Endometrium (tissue), 2 donors: ENCODE data around the gene XIAP.
"Not testable (repeated sequence)": the region's sequence is repeated elsewhere in the genome, so short reads cannot be mapped to it uniquely, and the experiment has no call there.

Experiments
- FAIRE-seq: peaks from 2 replicates; lab custom pipeline; 2012; peaks lifted over from hg19 to GRCh38; lab: Jason Lieb, UNC
- donor health status: control.
- donor health status: control.

Gene XIAP

DNA sequence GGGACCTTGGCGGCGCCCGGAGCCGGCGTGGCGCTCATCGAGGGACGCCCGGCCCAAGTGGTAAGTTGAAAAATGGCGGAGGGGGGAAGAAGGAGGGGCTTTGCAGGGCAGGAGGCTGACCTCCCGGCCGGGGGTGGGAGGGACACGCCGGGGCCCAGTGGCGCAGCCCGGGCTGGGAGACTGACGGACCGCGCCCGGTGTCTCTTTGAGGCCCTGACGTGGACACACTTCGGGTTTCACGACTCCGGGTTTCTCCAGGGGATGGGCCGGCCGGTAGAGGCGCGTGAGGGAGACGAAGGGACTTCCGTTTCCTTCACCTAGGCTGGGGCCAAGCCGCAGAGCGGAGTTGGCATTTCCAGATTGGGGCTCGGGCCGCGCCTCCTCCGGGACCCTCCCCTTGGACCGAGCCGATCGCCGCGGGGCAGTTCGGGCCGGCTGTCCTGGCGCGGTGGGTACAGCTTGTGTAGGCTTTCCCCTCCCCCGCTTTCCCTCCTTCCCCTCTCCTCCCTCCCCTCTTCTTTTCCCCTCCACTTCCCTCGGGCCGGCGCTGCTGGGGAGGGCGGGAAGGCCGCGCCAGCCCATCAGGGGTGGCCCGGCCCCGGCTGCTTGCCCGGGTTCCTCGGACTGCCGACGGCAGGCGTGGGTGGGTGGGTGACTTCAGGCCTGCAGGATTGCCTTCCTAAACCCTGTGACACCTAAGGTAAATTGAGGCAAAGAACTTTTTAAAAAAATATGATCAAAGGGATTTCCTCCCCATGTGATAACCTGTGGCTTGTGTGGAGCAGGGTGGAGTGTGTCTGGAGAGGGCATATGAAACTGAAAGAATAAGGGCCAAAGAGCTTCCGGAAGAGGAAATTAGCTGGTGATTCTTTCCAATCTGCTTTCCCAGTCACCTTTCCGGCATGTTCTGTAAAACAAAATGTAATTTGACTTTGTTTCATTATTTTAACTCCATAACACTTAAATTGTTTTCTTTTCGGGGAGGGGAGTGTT is at the start of gene XIAP:
TSS of gene XIAP (plus strand) at position 208 of the 993 bp plus-strand sequence. CDS start 25,610 bp downstream, outside the sequence.
- FAIRE-seq = no peak

DNA sequence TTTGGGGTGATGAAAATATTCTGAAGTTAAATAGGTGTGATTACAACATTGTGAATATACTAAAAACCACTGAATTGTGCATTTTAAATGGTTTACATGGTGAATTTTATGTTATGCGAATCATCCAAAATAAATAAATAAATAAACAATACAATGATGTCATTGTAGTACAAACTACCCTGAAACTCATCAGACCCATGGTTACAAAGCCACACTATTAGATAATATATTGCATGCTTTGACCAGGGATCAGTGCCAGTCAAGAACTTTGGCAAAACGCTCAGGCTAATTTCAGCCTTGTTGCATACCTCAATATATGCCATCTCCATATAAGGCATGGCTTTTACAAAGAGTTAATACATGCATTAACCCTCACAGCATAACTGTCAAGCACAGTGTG is 45.5 kb upstream of the XIAP start:
- no peak for FAIRE-seq

DNA sequence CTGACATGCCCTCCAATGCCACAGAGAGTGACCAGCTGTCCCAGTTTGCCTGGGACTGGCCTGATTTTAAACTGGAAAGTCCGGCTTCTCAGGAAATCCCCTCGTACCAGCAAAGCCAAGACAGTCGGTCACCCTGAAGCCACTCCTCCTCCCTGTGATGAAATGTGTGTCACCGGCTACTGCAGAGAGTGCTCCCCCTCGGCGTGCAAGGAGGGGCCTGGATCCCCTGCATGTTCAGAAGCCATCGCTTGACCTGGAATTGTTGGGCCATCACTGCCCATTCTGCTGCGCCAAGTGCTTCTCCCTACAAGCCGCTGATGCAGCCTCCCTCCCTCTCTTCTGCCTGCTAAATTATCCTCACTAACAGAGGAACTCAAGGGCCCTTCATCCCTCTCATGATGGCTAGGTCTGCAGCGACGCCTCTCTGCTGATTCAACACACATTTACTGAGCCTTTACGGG is 44.9 kb upstream of the XIAP start:
- FAIRE-seq = not testable (repeated sequence)

DNA sequence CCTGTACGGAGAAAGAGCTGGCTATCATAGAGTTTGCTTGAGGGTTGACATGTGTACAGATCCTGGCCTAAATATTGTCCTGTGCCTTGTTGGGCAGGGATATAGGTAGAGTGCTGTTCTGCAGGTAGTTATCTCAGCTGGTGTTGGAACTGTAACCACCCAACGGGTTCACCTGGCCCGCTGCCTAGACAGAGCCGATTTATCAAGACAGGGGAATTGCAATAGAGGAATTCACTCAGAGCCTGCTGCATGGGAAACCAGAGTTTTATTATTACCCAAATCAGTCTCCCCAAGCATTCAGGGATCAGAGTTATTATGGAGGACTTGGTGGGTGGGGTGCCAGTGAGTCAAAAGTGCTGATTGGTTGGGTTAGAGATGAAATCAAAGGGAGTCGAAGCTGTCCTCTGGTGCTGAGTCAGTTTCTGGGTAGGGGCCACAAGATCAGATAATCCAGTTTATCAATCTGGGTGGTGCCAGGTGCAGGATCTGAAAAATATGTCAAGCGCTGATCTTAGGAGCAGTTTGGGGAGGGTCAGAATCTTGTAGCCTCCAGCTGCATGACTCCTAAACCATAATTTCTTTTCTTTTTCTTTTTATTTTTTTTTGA is 42.5 kb upstream of the XIAP start:
- no peak for FAIRE-seq

GRCh38 chrX:123818243-123818642 is 41.6 kb upstream of the XIAP start:
- no peak for FAIRE-seq

- no peak for FAIRE-seq
Observed at GRCh38 chrX:123822965-123823364, 36.9 kb upstream of the XIAP start.

DNA sequence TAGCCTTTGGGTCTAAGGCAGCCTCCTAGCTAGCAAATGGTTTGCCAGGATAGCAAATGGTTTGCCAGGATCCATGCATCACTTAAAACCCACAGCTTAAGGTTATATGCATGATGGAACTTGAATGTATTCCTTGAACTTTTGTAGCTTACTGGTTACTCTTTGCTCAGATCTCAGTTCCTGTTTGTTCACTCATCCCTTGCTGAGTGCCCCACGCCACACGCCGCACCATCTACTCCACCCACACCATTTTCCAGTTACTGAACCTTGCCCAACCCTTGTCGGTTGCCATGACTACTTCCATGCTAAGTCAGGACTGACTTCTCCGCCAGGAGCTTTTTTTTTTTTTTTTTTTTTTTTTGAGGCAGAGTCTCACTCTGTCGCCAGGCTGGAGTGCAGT is 29.5 kb upstream of the XIAP start:
- FAIRE-seq = no peak

DNA sequence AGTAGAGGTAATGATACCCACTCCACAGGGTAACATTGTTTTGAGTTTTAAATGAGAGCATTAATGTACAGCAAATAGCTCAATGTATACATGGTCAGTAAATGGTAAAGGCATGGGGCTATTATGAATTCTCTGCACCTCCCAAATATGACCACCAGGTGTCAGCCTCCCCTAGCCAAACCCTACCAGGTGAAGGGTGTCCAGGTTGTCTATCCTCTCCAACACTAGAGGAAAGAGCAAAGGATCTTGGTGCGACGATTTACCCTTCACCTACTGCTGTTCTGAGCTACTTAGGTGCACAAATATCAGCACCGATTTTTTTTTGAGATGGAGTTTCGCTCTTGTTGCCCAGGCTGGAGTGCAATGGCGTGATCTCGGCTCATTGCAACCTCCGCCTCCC is 26.5 kb upstream of the XIAP start:
- FAIRE-seq = no peak

DNA sequence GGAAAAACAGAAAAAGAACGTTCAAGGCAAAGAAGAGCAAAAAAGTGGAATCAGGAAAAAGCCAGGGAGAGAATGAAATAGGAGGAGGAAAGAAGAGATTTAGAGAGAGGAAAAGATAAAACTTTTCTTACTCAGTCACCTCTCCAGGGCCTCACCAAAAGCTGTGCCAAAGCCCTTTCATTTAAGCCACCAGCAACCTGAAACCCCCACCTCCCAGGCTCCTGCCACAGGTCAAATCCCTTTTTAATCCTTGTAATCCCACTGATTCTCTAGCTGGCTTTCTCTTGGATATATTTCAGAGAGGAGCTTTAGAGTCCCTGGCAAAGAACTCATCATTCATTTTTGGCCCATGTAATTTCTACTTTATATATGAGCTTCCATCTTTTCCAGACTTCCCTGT is 25.7 kb upstream of the XIAP start:
- FAIRE-seq = no peak

GRCh38 chrX:123835661-123836371 is 24.0 kb upstream of the XIAP start:
- no peak for FAIRE-seq

GRCh38 chrX:123845129-123845528 is 14.7 kb upstream of the XIAP start:
- FAIRE-seq = not testable (repeated sequence)

- FAIRE-seq = no peak
Observed at GRCh38 chrX:123846577-123847038, 13.2 kb upstream of the XIAP start.

DNA sequence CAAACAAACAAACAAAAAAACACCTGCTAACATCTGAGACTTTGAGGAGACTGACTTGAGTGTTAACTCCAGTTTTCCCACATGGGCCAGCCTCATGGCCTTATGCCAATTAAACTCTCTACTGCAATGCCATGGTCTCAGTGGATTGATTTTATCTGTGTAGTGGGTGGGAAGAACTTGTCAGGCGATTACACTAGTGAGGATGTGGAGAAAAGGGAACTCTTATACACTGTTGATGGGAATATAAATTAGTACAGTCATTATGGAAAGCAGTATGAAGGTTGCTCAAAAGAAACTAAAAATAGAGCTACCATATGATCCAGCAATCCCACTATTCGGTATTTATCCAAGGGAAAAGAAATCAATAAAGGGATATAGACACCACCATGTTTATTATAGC is 12.8 kb upstream of the XIAP start:
- FAIRE-seq = no peak

- FAIRE-seq = no peak
Observed at GRCh38 chrX:123849096-123849495, 10.8 kb upstream of the XIAP start.

GRCh38 chrX:123849906-123850305 is 9.9 kb upstream of the XIAP start:
- not testable (repeated sequence) for FAIRE-seq

- FAIRE-seq = no peak
Observed at GRCh38 chrX:123851079-123851478, 8.8 kb upstream of the XIAP start.

DNA sequence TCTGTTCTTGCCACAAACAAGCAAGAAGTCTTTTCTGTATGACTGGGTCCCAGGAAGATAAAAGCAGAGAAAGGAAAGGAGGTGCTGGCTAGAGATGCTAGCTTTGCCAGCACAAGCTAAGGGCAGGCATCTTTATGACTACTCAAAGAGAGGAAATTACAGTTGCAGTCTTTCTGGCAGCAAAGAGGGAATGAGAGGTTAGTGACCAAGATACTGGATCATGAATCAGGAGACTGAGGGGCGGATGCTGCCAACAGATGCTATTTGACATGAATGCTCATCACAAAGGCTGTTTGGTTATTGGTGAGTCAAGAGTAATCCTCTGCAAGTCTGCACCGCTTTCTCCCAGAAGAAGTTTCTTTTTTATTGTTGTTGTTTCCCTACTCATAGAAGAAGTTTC is 5.5 kb upstream of the XIAP start:
- no peak for FAIRE-seq

DNA sequence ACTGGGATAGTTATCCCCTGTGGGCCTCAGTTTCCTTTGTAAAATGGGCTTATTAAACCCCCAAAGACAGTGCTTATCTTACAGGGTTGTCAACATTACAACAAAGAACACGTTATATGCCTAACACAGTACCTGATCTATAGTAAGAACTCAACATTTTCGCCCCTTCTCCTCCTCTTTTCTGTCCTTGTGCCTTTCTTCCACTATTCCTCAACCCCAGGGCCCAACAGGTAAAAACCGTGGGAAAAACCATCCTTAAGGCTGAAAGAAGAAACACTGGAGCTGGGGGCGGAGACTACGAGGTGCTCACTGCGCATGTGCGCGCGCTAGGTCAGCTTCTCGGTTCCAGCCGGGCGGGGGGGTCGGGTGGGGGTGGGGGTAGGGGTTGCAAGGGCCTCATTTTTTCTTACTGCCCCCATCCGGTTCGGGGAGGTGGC is 426 bp upstream of the XIAP start:
- FAIRE-seq = no peak

DNA sequence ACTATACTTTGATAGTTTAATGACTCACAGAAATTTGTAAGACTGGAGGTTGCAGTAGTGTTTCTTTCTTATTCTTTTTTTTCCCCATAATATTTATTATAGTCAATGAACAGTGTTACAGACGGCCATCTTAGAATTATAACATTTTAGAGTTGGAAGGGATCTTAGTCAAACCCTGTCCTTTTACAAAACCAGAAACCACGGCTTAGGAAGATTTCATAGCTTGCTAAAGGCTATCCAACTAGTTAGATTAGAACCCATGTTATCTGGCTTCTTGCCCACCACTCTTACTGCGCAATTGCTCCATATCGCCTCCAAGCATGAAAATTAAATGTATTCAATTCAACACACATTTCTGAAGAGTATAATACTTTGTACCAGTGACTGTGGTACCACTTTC is 1.1 kb downstream of the XIAP start:
- FAIRE-seq = no peak

DNA sequence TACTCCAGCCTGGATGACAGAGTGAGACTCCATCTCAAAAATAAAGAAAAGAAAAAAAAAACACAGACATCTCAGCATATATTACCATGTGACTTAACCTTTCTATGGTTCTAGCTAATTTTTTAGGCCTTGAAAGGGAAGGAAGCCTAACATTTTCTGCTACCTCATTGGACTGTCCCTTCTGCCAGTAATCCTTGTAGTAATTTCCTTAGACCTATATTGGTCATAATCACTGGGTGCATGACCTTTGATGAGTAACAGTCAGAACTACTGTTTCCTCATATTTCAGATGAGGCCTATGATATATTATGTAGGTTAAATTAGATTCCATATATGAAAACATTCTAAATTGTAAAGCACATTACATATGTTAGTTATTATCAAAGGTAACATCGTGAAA is 9.6 kb downstream of the XIAP start:
- no peak for FAIRE-seq

- FAIRE-seq = no peak
Observed at GRCh38 chrX:123871309-123871708, 11.5 kb downstream of the XIAP start.

- FAIRE-seq = no peak
Observed at GRCh38 chrX:123873956-123874355, 14.1 kb downstream of the XIAP start.

DNA sequence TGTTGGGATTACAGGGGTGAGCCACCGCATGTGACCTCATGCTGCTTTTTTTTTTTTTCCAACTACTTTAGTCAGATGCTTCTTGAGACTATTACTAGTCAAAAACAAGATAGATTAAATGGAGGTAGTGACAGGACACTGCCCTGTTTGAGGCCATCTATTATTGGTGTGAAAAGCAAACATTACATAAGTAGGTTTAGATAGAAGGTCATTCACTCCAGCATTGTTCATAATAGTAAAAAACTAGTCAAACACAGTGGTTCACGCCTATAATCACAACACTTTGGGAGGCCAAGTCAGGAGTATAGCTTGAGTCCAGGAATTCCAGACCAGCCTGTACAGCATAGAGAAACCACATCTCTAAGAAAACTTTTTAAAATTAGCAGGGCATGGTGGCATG is 16.3 kb downstream of the XIAP start:
- FAIRE-seq = no peak
